Effector memory CD4-positive, alpha-beta T cell (primary cell): Measurements from ENCODE around the gene RPL11.

Source experiments
- DNase-seq, 3 donors: peaks; one replicate each; pipeline ENCODE4 v3.0.0-alpha.2; 2020
- H3K27ac ChIP-seq: 2 replicates; pipeline ENCODE4 v1.7.0; 2013; ENCODE audit warnings: mild to moderate bottlenecking, low read length, moderate library complexity; ENCODE audit not compliant: insufficient read depth, poor library complexity, severe bottlenecking
- H3K27me3 ChIP-seq: replicated peaks from 2 replicates; pipeline ENCODE4 v1.7.0; 2013; ENCODE audit warnings: mild to moderate bottlenecking, low read length; ENCODE audit not compliant: insufficient read depth, control insufficient read depth, poor library complexity, severe bottlenecking
- H3K36me3 ChIP-seq: 2 replicates; pipeline ENCODE4 v1.7.0; 2013; ENCODE audit warnings: mild to moderate bottlenecking, low read length, moderate library complexity; ENCODE audit not compliant: control insufficient read depth, insufficient read depth
- H3K4me1 ChIP-seq: 2 replicates; pipeline ENCODE4 v1.7.0; 2013; ENCODE audit warnings: low read length, mild to moderate bottlenecking; ENCODE audit not compliant: control insufficient read depth, insufficient read depth, poor library complexity, severe bottlenecking
- H3K4me3 ChIP-seq: 2 replicates; pipeline ENCODE4 v1.7.0; 2013; ENCODE audit warnings: low read length, low read depth, mild to moderate bottlenecking; ENCODE audit not compliant: insufficient read depth, poor library complexity, severe bottlenecking
- H3K9me3 ChIP-seq: 2 replicates; pipeline ENCODE4 v1.7.0; 2013; ENCODE audit warnings: mild to moderate bottlenecking, low read length, moderate library complexity; ENCODE audit not compliant: control insufficient read depth

RPL11 gene

DNA sequence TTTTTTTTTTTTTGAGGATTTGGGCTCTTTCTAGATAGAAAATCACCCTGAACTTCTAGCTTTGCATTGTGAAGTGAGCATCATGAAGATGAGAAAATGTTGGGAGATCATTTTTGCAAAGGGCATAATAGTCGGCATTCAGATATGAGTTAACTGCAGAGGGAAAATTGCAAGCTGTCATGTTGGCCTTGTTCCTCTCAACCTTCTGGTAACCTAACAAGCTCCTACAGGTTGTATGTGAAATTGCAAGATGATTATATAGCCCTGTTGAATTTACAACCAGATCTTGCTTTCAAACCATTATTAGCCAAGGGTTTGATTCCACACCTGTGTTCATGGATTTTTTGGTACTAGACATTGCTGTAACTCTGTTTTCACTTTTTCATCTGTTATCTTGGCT, 53.9 kb downstream of the RPL11 start:
- Histone ChIP-seq H3K9me3 (no peaks in the 10 kb centered on the region), H3K4me1 (peaks cover 18% of the 10 kb centered on the region), H3K4me3 (no peak overlapping the region), H3K27me3 (no peaks in the 10 kb centered on the region), H3K27ac (no peak overlapping the region), H3K36me3 (peaks cover 19% of the 10 kb centered on the region)
- DNase-seq, result no peak
